Measurements from ENCODE around the gene CTU2.
"Not testable (repeated sequence)": the region's sequence is repeated elsewhere in the genome, so short reads cannot be mapped to it uniquely, and the experiment has no call there.

CTU2 gene

DNA sequence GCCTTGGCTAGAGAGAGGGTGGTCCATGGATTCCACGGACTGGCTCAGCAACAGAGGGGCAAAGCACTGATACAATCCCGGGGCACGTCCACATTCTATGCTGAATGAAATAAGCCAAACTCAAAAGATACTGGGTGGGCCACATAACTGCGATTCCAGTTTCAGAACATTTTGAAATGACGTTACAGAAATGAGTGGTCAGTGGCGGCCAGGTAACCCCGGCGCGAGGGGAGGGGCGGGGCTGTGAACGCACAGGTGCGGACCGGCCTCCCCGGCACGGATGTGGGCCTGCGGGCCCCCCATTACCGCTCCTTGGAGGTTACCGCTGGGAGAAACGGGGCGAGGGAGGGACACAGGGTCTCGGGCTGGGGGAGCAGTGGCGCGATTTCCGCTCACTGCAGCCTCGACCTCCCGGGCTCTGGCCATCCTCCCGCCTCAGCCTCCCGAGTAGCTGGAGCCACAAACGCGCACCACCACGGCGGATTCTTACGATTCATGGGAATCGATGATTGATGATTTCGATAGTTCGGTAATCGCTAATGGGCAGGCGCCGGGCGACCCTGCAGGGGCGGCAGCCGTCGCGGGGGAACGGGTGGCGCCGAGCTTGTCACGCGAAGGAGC lies 44.0 kb upstream of the CTU2 start:
- DNase-seq: peak; percentile 36
- Mint-ChIP-seq H3K27ac (peak overlapping the region; percentile 34), H3K27me3 (ENCODE audit: low read depth, poor library complexity) (no peaks in the 10 kb centered on the region), H3K9me3 (no peaks in the 10 kb centered on the region), H3K4me3 (peak overlapping the region; percentile 88), H3K36me3 (ENCODE audit: low read depth) (peaks cover 9% of the 10 kb centered on the region), H3K4me1 (peaks cover 22% of the 10 kb centered on the region)
- TF ChIP-seq, protein P1, sequence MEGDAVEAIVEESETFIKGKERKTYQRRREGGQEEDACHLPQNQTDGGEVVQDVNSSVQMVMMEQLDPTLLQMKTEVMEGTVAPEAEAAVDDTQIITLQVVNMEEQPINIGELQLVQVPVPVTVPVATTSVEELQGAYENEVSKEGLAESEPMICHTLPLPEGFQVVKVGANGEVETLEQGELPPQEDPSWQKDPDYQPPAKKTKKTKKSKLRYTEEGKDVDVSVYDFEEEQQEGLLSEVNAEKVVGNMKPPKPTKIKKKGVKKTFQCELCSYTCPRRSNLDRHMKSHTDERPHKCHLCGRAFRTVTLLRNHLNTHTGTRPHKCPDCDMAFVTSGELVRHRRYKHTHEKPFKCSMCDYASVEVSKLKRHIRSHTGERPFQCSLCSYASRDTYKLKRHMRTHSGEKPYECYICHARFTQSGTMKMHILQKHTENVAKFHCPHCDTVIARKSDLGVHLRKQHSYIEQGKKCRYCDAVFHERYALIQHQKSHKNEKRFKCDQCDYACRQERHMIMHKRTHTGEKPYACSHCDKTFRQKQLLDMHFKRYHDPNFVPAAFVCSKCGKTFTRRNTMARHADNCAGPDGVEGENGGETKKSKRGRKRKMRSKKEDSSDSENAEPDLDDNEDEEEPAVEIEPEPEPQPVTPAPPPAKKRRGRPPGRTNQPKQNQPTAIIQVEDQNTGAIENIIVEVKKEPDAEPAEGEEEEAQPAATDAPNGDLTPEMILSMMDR (IDR thresholded peaks at IDR 0.05): no peak

DNA sequence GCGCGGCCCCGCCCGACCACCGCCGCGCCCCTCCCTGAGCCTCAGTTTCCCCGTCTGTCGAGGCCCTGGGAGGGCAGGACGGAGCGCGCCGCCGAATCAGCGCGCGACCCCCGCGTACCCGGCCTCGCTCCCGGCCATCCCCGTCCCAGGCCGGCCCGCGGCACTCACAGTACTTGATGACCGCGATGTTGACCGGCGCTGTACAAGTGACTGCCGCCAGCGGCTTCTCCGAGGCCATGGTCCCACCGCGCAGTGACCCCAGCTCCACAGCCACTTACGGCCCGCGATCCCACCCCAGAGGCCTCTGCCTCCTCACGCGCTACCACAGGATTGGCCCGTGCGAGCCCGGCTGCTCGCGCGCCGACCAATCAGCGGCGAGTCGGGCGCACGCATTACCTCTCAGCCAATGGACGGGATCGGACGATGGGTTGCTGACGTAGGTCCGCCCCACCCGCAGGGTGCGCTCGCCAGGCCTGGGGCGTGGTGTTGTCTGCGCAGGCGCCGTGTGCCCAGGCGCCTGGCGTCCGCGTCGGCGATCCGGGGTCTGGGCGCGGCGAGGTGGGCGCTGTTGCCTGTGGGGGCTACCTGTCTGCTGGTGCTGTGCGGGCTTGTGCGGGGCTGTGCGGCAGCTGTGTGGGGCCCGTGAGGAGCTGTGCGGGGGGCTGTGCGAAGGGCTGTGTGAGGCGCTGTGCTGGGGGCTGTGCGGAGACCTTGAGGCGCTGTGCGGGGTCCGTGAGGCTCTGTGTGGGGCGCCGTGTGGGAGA lies 43.3 kb upstream of the CTU2 start, which contains the start of gene MVD:
Gene MVD (minus strand): TSS at position 249 of the 764 bp plus-strand sequence. CDS start 11 bp downstream, at position 238.
- H3K36me3 Mint-ChIP-seq (ENCODE audit: low read depth): peaks cover 9% of the 10 kb centered on the region
- H3K9me3 Mint-ChIP-seq: no peaks in the 10 kb centered on the region
- TF ChIP-seq, protein P1 (IDR thresholded peaks at IDR 0.05): no peak
- H3K27me3 Mint-ChIP-seq (ENCODE audit: low read depth, poor library complexity): no peaks in the 10 kb centered on the region
- H3K4me1 Mint-ChIP-seq: peaks cover 26% of the 10 kb centered on the region
- peak within 1 kb of the TSS; percentile 90 for H3K4me3 Mint-ChIP-seq
- H3K27ac Mint-ChIP-seq: peak within 1 kb of the TSS; percentile 88
- peak; percentile 94 for DNase-seq

DNA sequence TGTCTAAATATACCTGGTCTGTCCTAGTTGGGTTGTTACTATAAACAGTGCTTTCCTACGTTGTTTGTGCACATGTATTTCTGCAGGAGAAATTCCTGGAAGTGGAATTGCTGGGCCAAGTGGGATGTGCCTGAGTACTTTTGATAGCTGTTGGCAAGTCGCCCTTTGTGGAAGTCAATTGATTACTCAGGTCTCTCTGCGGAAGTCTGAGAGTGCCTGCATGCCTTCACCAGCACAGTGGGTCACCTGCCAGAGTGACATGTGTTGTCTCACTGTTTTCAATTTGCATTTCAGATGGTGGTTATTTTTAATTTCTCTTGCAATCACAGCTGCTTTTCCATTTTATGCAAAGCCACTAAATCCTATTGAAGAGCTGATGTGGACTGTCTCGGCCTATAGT lies 41.2 kb upstream of the CTU2 start:
- no peak overlapping the region for H3K27ac Mint-ChIP-seq
- TF ChIP-seq, protein P1 (IDR thresholded peaks at IDR 0.05): no peak
- H3K9me3 Mint-ChIP-seq: no peaks in the 10 kb centered on the region
- H3K27me3 Mint-ChIP-seq (ENCODE audit: low read depth, poor library complexity): no peaks in the 10 kb centered on the region
- H3K4me3 Mint-ChIP-seq: peak overlapping the region; percentile 90
- no peak for DNase-seq
- peaks cover 26% of the 10 kb centered on the region for H3K4me1 Mint-ChIP-seq
- H3K36me3 Mint-ChIP-seq (ENCODE audit: low read depth): peaks cover 15% of the 10 kb centered on the region

DNA sequence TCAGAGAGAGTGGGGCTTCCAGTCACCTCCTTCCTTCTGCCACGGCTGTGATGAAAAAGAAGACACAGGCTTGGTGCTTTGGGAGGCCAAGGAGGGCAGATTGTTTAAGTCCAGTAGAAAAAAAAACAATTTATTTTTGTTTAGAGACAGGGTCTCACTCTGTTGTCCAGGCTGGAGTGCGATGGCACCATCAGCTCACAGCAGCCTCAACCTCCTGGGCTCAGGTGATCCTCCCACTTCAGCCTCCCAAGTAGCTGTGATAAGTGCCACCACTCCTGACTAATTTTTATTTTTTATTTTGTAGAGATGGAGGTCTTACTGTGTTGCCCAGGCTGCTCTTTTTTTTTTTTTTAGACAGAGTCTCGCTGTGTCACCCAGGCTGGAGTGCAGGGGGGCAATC lies 40.7 kb upstream of the CTU2 start:
- Mint-ChIP-seq H3K4me1 (peaks cover 26% of the 10 kb centered on the region), H3K4me3 (peak overlapping the region; percentile 90), H3K9me3 (no peaks in the 10 kb centered on the region), H3K27ac (no peak overlapping the region), H3K36me3 (ENCODE audit: low read depth) (peaks cover 15% of the 10 kb centered on the region), H3K27me3 (ENCODE audit: low read depth, poor library complexity) (no peaks in the 10 kb centered on the region)
- TF ChIP-seq, protein P1 (IDR thresholded peaks at IDR 0.05): no peak
- no peak for DNase-seq

DNA sequence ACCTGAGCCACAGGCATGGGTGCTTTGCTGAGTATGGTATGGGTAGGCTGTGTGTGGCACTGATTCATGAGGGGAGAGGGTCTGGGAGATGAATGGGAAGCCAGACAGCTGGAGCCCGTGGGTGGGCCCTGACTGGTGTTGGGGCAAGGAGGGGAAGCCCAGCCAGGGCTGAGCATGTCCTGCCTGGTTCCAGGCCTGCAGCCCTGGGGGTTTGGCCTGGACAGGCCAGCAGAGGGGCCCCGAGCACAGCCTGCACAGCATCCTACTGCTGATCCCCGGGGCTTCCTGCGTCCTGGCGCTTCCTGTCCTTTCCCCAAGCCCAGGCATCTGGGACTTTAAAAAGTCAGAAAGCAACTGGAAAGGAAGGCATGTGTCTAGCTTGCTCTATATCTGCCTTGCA lies 38.8 kb upstream of the CTU2 start:
- TF ChIP-seq, protein P1 (IDR thresholded peaks at IDR 0.05): no peak
- H3K4me3 Mint-ChIP-seq: no peak overlapping the region
- no peaks in the 10 kb centered on the region for H3K27me3 Mint-ChIP-seq (ENCODE audit: low read depth, poor library complexity)
- no peaks in the 10 kb centered on the region for H3K9me3 Mint-ChIP-seq
- peak; percentile 26 for DNase-seq
- H3K4me1 Mint-ChIP-seq: peaks cover 12% of the 10 kb centered on the region
- peak overlapping the region; percentile 57 for H3K27ac Mint-ChIP-seq
- H3K36me3 Mint-ChIP-seq (ENCODE audit: low read depth): peaks cover 15% of the 10 kb centered on the region

DNA sequence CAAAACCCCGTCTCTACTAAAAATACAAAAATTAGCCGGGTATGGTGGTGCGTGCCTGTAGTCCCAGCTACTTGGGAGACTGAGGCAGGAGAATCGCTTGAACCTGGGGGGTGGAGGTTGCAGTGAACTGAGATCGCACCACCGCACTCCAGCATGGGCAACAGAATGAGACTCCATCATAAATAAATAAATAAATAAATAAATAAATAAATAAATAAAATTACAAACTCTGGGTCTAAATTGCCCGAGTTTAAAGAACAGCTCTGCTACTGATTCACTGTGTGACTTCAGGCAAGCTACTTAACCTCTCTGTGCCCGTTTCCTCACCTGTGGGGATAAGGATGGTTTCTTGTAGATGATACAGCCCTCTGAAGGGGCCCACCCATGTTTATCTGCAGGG lies 36.8 kb upstream of the CTU2 start:
- not testable (repeated sequence) for DNase-seq; H3K27me3 Mint-ChIP-seq (ENCODE audit: low read depth, poor library complexity); H3K27ac Mint-ChIP-seq; H3K9me3 Mint-ChIP-seq; H3K4me3 Mint-ChIP-seq
- H3K4me1 Mint-ChIP-seq: peaks cover 12% of the 10 kb centered on the region
- peaks cover 15% of the 10 kb centered on the region for H3K36me3 Mint-ChIP-seq (ENCODE audit: low read depth)
